Endothelial cell of umbilical vein (primary cell): ENCODE measurements around the gene TMEM164. TPM values are rescaled to one million over a fixed set of nuclear protein-coding genes. Genes with fewer than 3 reads are reported as not detected.

ENCODE experiments used
- BruUV-seq: library from RNA; stranded (reverse); fragments of 400-500 nt; replicated peaks from 2 replicates; lab custom pipeline; 2021; lab: Mats Ljungman, UMichigan
- CTCF ChIA-PET: fragments of 300-600, 350-600 bp; sonication (Branson Sonifier 250); formaldehyde crosslinking; loops from one replicate; lab custom pipeline; 2021; ENCODE audit warnings: antibody characterized with exemption, inconsistent platforms; lab: Charles Lee
- POLR2A ChIA-PET: fragments of 300-600, 350-600 bp; sonication (Branson Sonifier 250); formaldehyde crosslinking; loops from one replicate; lab custom pipeline; 2021; ENCODE audit warnings: antibody characterized with exemption, inconsistent platforms; lab: Charles Lee
- DNase-seq: peaks from one replicate; pipeline ENCODE4 v3.0.0-alpha.2; 2011; ENCODE audit warnings: low read depth, low spot score
- FAIRE-seq: peaks from 2 replicates; lab custom pipeline; 2011; peaks lifted over from hg19 to GRCh38; lab: Jason Lieb, UNC
- H2AFZ ChIP-seq: 2 replicates; pipeline ENCODE4 v1.6.0; 2012; ENCODE audit warnings: low read depth, low read length, control low read depth, inconsistent platforms
- H3K27ac ChIP-seq: 2 replicates; pipeline ENCODE4 v1.5.1; 2011; ENCODE audit warnings: low read depth, mild to moderate bottlenecking, control low read depth, low read length, moderate library complexity; ENCODE audit not compliant: insufficient read depth
- H3K27me3 ChIP-seq, 2 experiments: 2 replicates each; pipeline versions ENCODE4 v1.6.0 to v1.6.1; 2011; ENCODE audit warnings: low read length in 2 of 2, mixed read lengths in 1 of 2; ENCODE audit not compliant: control insufficient read depth in 2 of 2, insufficient read depth in 2 of 2
- H3K36me3 ChIP-seq, 2 experiments: 2 replicates in 1 of 2; 3 replicates in 1 of 2; pipeline ENCODE4 v1.5.1; 2011; ENCODE audit warnings: low read length in 2 of 2, mild to moderate bottlenecking in 1 of 2, moderate library complexity in 1 of 2; ENCODE audit not compliant: control insufficient read depth in 2 of 2, insufficient read depth in 2 of 2; ENCODE audit errors: extremely low read depth in 1 of 2
- H3K4me1 ChIP-seq: 3 replicates; pipeline ENCODE4 v1.5.1; 2011; ENCODE audit warnings: mild to moderate bottlenecking, low read length; ENCODE audit not compliant: control insufficient read depth, insufficient read depth; ENCODE audit errors: extremely low read depth
- H3K4me2 ChIP-seq: 2 replicates; pipeline ENCODE4 v1.6.1; 2011; ENCODE audit warnings: low read length, control low read depth, mixed read lengths; ENCODE audit not compliant: insufficient read depth
- H3K4me3 ChIP-seq, 3 experiments: fragments of 200-600 bp in 1 of 3; sonication (generic), shearing (Covaris generic) in 1 of 3; replicated peaks in 1 of 3; 2 replicates each; pipeline ENCODE4 v1.5.1; 2011 to 2016; ENCODE audit warnings: control low read depth in 3 of 3, low read length in 3 of 3, mild to moderate bottlenecking in 2 of 3, inconsistent platforms in 1 of 3, low read depth in 1 of 3, moderate library complexity in 1 of 3; ENCODE audit not compliant: insufficient read depth in 1 of 3
- H3K79me2 ChIP-seq: 2 replicates; pipeline ENCODE4 v1.6.0; 2012; ENCODE audit warnings: low read length, inconsistent platforms; ENCODE audit not compliant: control insufficient read depth, insufficient read depth
- H3K9ac ChIP-seq: replicated peaks from 2 replicates; pipeline ENCODE3; 2011; ENCODE audit warnings: low read length, control low read depth; ENCODE audit not compliant: insufficient read depth; ENCODE audit errors: extremely low read depth
- H3K9me1 ChIP-seq: replicated peaks from 3 replicates; pipeline ENCODE4 v1.6.0; 2011; ENCODE audit warnings: mild to moderate bottlenecking, low read length; ENCODE audit not compliant: control insufficient read depth, insufficient read depth; ENCODE audit errors: extremely low read depth
- H3K9me3 ChIP-seq: replicated peaks from 2 replicates; pipeline ENCODE4 v1.5.1; 2012; ENCODE audit warnings: low read length, inconsistent platforms; ENCODE audit not compliant: control insufficient read depth, insufficient read depth
- H4K20me1 ChIP-seq: replicated peaks from 2 replicates; pipeline ENCODE3; 2011; ENCODE audit warnings: mild to moderate bottlenecking, low read length; ENCODE audit not compliant: control insufficient read depth, insufficient read depth; ENCODE audit errors: extremely low read depth
- EZH2 ChIP-seq: IDR thresholded peaks from 2 replicates; pipeline ENCODE4 v1.6.1; 2012; ENCODE audit warnings: borderline replicate concordance, low read depth, mild to moderate bottlenecking, moderate library complexity, low read length, inconsistent platforms; ENCODE audit not compliant: severe bottlenecking
- FOS ChIP-seq: IDR thresholded peaks from 2 replicates; pipeline ENCODE4 v1.6.1; 2011; ENCODE audit warnings: mild to moderate bottlenecking, low read length, moderate library complexity, borderline replicate concordance; ENCODE audit not compliant: insufficient read depth
- GATA2 ChIP-seq: IDR thresholded peaks from 2 replicates; pipeline ENCODE4 v1.7.0; 2011; ENCODE audit warnings: low read depth, mild to moderate bottlenecking, moderate library complexity, mixed read lengths, low read length; ENCODE audit not compliant: insufficient read length, insufficient read depth
- JUN ChIP-seq: IDR thresholded peaks from 2 replicates; pipeline ENCODE4 v1.6.1; 2011; ENCODE audit warnings: borderline replicate concordance, low read depth; ENCODE audit not compliant: insufficient read length, insufficient read depth
- MYC ChIP-seq: IDR thresholded peaks from one replicate; pipeline ENCODE4 v1.6.1; 2011; ENCODE audit warnings: mild to moderate bottlenecking, low read depth, low read length
- POLR2A ChIP-seq: IDR thresholded peaks from 2 replicates; pipeline ENCODE4 v1.6.1; 2012; ENCODE audit warnings: low read depth, mild to moderate bottlenecking, control low read depth, low read length
- POLR2AphosphoS5 ChIP-seq: IDR thresholded peaks from 2 replicates; pipeline ENCODE4 v1.6.1; 2012; ENCODE audit warnings: low read depth, mild to moderate bottlenecking, control low read depth, low read length, moderate library complexity; ENCODE audit not compliant: insufficient read depth
- dilution Hi-C: fragments of 300-500 bp; cut with MboI; formaldehyde crosslinking; loops from one replicate; pipeline ENCODE4 v1.15.0; 2019; ENCODE audit warnings: low sequenced_read_pairs; ENCODE audit not compliant: extremely low pct_ligation_motif_present
- intact Hi-C: fragments of 100-400 bp; cut with micrococcal nuclease; formaldehyde crosslinking; loops from one replicate; pipeline ENCODE4 v1.10.0; 2022
- polyA plus RNA-seq, 4 experiments: library from polyadenylated mRNA; depleted of rRNA in 3 of 4; stranded (reverse) in 3 of 4; unstranded in 1 of 4; fragments of >200 nt; gene quantifications; 2 replicates each; pipeline versions ENCODE4 v1.2.1 to v1.2.3, GENCODE V29; 2011 to 2012; ENCODE audit warnings: missing spikeins in 1 of 4
- total RNA-seq: library from RNA; stranded (reverse); gene quantifications from 2 replicates; pipeline ENCODE4 v1.2.3, GENCODE V29; 2021
- TF ChIP-seq, protein P1 (sequence below), 2 donors: IDR thresholded peaks; 1 replicate in 1 of 2; 2 replicates in 1 of 2; pipeline ENCODE4 v1.5.1; 2011; ENCODE audit warnings: low read length in 2 of 2, mild to moderate bottlenecking in 2 of 2, moderate library complexity in 2 of 2, control low read depth in 1 of 2, inconsistent platforms in 1 of 2, low read depth in 1 of 2; ENCODE audit not compliant: insufficient read depth in 1 of 2; ENCODE audit errors: extremely low read depth in 1 of 2
- TF ChIP-seq, protein P2 (sequence below): IDR thresholded peaks from 2 replicates; pipeline ENCODE4 v1.6.1; 2011; ENCODE audit not compliant: insufficient read depth, insufficient read length

Gene TMEM164
- total and polyA plus RNA-seq, 2 donors (not counting 3 experiments of a cell fraction or from before 2014, with no cell fraction given), result 12.8 to 22.2 TPM

GRCh38 chrX:110053453-110053852, 50.5 kb downstream of the TMEM164 start:
- dilution Hi-C loops (no loop called here), intact Hi-C loops (no loop called here)
- no TSS peak for BruUV-seq
- Histone ChIP-seq H3K27me3 (no peaks in the 10 kb centered on the region), H2AFZ (no peak overlapping the region), H3K4me1 (peaks cover 2% of the 10 kb centered on the region), H3K9me3 (no peaks in the 10 kb centered on the region), H3K4me3 (no peak overlapping the region), H3K36me3 (no peaks in the 10 kb centered on the region), H3K79me2 (no peaks in the 10 kb centered on the region), H3K4me2 (no peak overlapping the region), H3K9ac (no peak overlapping the region), H3K27ac (no peak overlapping the region), H4K20me1 (no peaks in the 10 kb centered on the region), H3K9me1 (no peaks in the 10 kb centered on the region)
- ChIA-PET CTCF (interaction anchor here (1.0 to 1.7 kb wide), 3 partner anchors 8 to 22 kb away, joined by 3 to 4 read pairs (median 4); no protein-coding TSS in a partner anchor), POLR2A (no interaction called here)
- no peak for DNase-seq
- no peak for FAIRE-seq
- TF ChIP-seq, protein P1, sequence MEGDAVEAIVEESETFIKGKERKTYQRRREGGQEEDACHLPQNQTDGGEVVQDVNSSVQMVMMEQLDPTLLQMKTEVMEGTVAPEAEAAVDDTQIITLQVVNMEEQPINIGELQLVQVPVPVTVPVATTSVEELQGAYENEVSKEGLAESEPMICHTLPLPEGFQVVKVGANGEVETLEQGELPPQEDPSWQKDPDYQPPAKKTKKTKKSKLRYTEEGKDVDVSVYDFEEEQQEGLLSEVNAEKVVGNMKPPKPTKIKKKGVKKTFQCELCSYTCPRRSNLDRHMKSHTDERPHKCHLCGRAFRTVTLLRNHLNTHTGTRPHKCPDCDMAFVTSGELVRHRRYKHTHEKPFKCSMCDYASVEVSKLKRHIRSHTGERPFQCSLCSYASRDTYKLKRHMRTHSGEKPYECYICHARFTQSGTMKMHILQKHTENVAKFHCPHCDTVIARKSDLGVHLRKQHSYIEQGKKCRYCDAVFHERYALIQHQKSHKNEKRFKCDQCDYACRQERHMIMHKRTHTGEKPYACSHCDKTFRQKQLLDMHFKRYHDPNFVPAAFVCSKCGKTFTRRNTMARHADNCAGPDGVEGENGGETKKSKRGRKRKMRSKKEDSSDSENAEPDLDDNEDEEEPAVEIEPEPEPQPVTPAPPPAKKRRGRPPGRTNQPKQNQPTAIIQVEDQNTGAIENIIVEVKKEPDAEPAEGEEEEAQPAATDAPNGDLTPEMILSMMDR (IDR thresholded peaks at IDR 0.05; ENCODE audit: extremely low read depth in 1 of 2, insufficient read depth in 1 of 2, low read depth in 1 of 2, low read length in 2 of 2), result no peak
- TF ChIP-seq EZH2 (no peak), MYC (no peak), GATA2 (no peak)

DNA sequence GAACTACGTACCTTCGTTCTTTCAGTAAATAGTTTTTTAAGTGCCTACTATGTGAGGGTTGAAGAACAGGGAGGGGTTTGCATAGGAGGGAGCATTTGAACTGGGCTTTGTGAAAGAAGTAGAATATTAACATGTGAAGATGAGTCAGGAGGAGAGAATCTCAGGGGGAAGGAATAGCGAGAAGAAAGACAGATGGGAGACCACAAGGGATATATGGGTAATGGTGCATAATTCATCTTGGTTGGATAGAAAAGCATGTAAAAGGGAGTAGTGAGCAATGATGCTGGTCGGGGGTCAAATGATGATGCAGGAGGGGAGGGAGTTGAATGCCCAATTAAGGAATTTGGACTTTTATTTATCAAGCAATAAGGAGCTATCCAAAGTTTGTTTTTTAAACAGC, 52.7 kb downstream of the TMEM164 start:
- peaks cover 2% of the 10 kb centered on the region for H3K4me1 ChIP-seq
- ChIA-PET CTCF (no interaction called here), POLR2A (no interaction called here)
- H3K27me3 ChIP-seq, result no peaks in the 10 kb centered on the region
- no peak overlapping the region for H2AFZ ChIP-seq
- H3K9ac ChIP-seq, result no peak overlapping the region
- FAIRE-seq, result no peak
- dilution Hi-C loops (no loop called here), intact Hi-C loops (no loop called here)
- no peak for TF ChIP-seq EZH2
- TF ChIP-seq, protein P2, sequence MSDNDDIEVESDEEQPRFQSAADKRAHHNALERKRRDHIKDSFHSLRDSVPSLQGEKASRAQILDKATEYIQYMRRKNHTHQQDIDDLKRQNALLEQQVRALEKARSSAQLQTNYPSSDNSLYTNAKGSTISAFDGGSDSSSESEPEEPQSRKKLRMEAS, result no peak
- TF ChIP-seq, protein P1 (IDR thresholded peaks at IDR 0.05; ENCODE audit: extremely low read depth in 1 of 2, insufficient read depth in 1 of 2, low read depth in 1 of 2, low read length in 2 of 2), result no peak
- no peak for TF ChIP-seq FOS
- no peak for TF ChIP-seq GATA2
- no peak for TF ChIP-seq JUN
- no peak for TF ChIP-seq POLR2A
- TF ChIP-seq MYC, result no peak
- no peak for TF ChIP-seq POLR2AphosphoS5
- no peaks in the 10 kb centered on the region for H3K9me1 ChIP-seq
- no TSS peak for BruUV-seq
- DNase-seq, result no peak
- H3K27ac ChIP-seq, result no peak overlapping the region
- no peaks in the 10 kb centered on the region for H3K36me3 ChIP-seq
- H4K20me1 ChIP-seq, result no peaks in the 10 kb centered on the region
- no peaks in the 10 kb centered on the region for H3K9me3 ChIP-seq
- no peak overlapping the region for H3K4me3 ChIP-seq
- no peaks in the 10 kb centered on the region for H3K79me2 ChIP-seq
- H3K4me2 ChIP-seq, result no peak overlapping the region
